ENCODE measurements around the gene CNTNAP5.
A peak's percentile ranks its signal among the peaks of the same experiment; 100 is the strongest.

CNTNAP5 gene

GRCh38 chr2:124025171-124025580, at the start of gene CNTNAP5:
Gene CNTNAP5, plus strand, starts transcription at chr2:124025287. Its CDS starts 364 bp downstream, at chr2:124025651.
- peak; percentile 47 for DNase-seq

- DNase-seq: no peak
These were observed 48.9 kb upstream of the CNTNAP5 start for GRCh38 chr2:123976054-123976648.

GRCh38 chr2:123993728-123994323, 31.3 kb upstream of the CNTNAP5 start:
- no peak for DNase-seq

GRCh38 chr2:123999681-124000080, 25.4 kb upstream of the CNTNAP5 start:
- no peak for DNase-seq

GRCh38 chr2:124001696-124002430, 23.2 kb upstream of the CNTNAP5 start:
- no peak for DNase-seq

- no peak for DNase-seq
These were observed 6.2 kb upstream of the CNTNAP5 start for GRCh38 chr2:124018890-124019289.

DNA sequence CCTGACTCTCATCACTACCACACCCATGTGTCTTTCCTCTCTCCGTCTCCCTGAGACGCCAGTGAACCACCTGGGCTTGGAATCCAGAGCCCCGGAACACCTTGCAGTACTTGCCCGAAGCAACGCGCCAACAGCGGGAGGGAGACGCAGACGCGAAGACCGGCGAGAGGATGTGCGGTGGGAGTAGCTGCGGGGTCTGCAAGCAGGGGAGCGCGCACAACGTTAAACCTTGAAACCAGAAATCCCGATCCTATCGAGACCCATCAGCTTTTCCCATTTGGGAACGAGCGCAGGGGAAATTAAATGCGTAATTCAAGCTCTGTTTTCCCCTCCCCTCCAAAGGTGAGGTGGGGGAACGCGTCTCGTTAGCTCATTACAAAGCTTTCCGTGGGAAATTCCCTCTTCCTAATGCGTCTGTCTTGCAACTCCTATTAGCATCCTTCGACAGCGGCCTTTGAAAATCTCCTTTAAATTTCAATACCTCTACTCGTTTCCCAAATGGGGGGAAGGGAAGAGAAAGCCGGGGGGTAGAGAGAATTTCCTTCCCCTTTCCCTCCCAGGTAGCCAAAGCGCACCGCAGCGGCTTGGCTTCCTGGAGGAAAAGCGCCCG, 421 bp upstream of the CNTNAP5 start:
- DNase-seq: no peak

- DNase-seq: no peak
These were observed 876 bp downstream of the CNTNAP5 start for GRCh38 chr2:124025891-124026434.

DNA sequence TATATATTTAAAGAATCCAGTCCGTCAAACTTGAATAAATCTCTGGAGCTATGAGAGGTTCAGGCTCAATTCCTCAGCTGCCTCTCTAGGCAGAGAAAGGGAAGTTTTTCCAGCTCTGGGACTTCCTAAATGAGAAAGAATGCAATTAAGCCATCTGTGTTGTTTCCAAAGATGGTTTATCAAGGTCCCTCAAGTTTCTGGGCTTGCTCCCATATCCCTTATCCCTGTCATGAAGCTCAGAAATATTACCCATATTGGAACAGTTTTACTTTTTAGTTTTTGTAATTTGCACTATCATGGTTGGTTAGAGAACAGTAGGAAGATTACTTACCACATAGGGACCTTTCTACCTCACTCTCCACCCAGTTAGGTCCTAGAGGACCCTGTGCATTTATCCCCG, 1.4 kb downstream of the CNTNAP5 start:
- DNase-seq: no peak

DNA sequence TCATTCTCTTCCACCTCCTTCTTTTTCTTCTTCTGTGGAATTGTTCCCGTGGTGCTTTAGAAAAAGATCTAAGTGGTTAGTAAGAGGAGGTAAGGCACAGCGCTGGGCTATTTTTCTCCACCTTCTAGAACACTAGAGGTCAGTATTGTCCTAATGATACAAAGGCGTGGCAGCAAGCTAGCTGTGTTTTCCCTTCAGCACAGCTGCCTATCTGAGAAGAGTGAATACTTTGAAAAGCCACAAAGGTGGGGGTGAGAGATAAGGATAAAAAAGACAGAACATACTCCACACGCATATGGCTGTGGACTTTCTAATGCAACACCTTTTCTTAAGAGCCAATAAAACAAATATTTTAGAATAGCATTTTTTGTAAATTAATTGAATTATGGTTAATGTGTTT, 2.1 kb downstream of the CNTNAP5 start:
- DNase-seq: no peak

DNA sequence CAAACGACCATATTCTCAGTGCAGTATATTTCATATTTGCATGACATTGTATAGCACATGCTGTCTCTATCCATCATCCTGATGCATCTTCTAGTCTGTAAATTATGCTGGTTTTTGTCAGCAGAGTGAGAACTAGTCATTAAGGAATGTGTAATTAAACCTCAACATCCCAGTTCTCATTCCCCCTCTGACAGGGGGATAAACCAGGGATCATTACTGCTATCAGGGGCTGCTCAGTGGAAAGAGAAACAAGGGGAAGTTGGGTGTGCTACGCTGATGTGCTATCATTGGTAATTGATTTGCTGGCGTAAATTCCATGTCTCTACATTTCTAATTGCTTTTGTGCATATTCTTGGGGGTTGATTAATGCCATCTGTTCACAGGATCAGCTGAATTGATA, 7.7 kb downstream of the CNTNAP5 start:
- DNase-seq: no peak

DNA sequence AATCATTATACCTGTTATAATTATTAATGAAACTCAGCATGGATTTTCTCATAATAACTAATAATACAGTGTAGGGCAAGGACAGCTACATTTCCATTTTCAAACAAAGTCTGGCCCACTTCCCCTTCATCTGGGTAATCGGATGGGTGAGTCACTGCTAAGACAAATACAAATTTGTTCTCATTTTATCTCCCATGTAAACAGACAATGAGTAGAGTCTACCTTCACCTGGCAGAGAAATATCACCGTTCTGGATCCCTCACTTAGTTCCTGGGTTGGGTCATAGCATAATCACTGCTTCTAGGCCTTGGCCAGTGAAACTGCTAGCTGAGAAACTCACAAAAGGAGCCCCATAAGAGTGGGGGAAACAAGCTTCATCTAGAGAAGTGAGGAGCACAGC, 9.2 kb downstream of the CNTNAP5 start:
- DNase-seq: no peak

DNA sequence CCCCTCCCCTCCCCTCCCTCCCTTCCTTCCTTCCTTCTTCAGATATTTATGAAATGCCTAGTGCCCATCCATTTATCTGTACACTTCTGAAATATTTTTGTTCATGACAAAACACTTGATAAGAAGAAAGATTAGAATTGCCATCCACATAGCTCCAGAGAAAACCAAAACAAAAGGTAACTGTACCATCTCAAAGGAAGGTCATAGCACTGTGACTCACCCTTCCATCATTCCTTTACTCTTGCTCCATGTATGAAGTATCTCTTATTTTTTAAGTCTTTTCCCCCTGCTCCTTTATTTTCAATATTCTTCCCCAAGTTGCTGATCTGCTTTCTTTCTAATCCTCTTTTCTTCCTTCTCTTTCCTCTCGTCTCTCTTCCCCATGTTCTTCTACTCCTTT, 9.9 kb downstream of the CNTNAP5 start:
- no peak for DNase-seq

DNA sequence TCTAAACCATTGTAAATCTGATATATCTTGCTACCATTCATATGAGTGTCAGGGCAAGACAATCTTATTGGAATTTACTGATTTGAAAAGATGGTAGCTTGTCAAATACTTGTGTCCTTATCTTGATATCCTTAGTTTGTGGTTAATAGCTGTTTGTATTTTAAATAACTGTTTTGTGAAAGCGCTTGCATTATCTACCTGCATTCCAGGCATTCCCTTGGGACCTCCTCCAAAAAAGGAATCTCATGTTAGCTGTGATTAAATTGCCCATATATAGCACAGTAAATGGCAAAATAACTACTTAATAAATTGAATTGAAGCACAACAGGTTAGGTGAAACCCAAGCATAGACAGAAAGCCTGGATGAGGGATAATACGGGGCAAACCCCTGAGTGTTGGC, 13.9 kb downstream of the CNTNAP5 start:
- DNase-seq: no peak

- DNase-seq: no peak
These were observed 14.7 kb downstream of the CNTNAP5 start for GRCh38 chr2:124039762-124040291.

- no peak for DNase-seq
These were observed 20.8 kb downstream of the CNTNAP5 start for GRCh38 chr2:124045894-124046293.

DNA sequence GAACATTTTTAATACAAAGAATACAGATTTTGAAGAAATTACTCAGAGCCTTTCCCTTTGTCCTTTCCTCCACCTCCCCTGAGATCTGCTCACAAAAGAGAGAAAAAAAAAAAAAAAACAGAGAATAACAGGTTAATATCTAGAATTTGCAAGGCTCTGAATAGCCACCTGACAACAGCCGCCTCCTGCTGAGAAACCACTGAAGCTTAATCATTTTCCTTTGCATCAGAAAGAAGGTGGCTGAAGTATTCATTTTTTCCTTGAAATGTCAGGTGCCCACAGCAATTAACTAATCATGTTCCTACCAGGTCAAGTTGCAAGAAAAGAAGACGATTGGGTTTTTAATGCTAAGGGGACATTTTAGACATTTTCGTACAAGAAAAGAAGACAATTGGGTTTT, 21.2 kb downstream of the CNTNAP5 start:
- no peak for DNase-seq

GRCh38 chr2:124048102-124048501, 23.0 kb downstream of the CNTNAP5 start:
- no peak for DNase-seq

GRCh38 chr2:124048664-124049063, 23.6 kb downstream of the CNTNAP5 start:
- DNase-seq: no peak

DNA sequence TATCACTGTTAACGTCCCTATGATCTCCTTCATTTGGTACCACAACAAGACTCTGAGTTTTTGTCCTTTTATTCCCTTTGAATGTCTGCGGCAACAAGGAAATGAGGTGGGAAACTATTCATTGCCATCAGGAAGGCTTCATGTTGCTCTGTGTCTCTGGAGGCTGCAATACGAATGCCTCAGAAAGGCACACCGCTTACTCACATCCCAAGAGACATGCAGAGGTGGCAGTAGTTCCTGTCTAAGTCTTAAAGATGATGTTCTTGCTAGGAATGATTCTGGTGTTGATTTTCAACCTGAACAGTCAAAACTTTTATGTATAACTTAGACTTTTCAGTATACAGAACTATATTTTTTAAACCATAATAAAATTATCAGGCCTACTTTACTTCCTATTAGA, 24.0 kb downstream of the CNTNAP5 start:
- DNase-seq: no peak

DNA sequence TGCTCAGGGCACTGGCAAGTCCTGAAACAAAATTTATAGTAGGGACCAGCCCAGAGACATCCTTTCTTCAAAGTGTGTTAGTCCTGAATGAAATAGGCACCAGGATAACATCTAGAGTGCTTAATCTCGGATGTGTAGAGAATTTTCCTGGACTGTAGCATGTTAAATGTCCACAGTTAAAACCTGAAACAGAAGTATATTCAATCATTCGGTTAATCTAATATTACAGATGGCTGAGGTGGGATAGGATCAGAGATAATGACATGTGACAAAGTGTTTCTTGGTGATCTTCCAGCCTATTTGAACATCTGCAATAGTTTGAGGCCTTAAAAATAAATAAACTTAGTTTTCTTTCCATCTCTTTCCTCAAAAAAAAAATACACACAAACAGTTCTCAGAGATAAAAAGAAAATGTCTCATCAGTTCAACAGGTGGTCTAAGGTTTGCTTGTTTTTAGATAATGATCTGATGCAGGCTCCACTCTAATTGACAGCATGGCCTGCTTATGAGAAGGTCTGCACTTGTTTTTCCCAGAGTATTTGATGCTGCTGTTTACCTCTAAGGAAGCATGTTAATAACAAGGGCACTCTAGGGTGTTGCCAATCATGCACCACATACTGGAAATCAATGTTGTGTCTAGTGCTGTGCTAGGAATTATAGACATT, 25.9 kb downstream of the CNTNAP5 start:
- no peak for DNase-seq

DNA sequence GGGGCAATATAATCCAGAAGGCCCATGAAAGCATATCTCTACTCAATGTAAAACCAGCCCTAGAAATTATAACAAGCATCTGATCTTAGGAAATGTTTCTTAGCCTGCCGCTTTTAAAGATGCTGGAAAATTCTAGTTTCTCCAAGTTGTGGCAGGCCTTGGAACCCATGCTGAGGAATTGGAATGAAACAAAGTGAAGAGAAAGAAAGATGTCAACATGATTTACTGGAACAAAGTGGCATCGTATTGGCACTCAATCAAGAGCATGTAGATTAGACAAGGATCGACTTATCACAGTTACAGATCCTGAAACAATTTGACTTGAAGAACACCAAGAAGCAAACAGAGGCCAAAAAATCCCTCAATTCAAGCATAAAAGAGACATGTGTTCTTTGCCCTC, 28.7 kb downstream of the CNTNAP5 start:
- no peak for DNase-seq

- no peak for DNase-seq
These were observed 38.5 kb downstream of the CNTNAP5 start for GRCh38 chr2:124063596-124063995.

All from T1000 (cell line).